ENCODE measurements around the gene MYPN.

MYPN gene

GRCh38 chr10:68109331-68109730 is at the start of gene MYPN:
Gene MYPN, plus strand, starts transcription at chr10:68109488. Its CDS starts 11,951 bp downstream, at chr10:68121439.
- no peak for DNase-seq (ENCODE audit: low spot score)
- TF ChIP-seq CTCF (IDR thresholded peaks at IDR 0.05; ENCODE audit: extremely low read depth, insufficient read depth, missing control alignments), result no peak
- in situ Hi-C loops (cut with MboI; ENCODE audit: low pct_unique_long_range_greater_than_20kb, low sequenced_read_pairs, unreplicated experiment), result no loop called here

GRCh38 chr10:68067029-68067428 is 42.3 kb upstream of the MYPN start:
- in situ Hi-C loops (cut with MboI; ENCODE audit: low pct_unique_long_range_greater_than_20kb, low sequenced_read_pairs, unreplicated experiment), result no loop called here
- no peak for DNase-seq (ENCODE audit: low spot score)
- no peak for TF ChIP-seq CTCF (IDR thresholded peaks at IDR 0.05; ENCODE audit: extremely low read depth, insufficient read depth, missing control alignments)

- TF ChIP-seq CTCF (IDR thresholded peaks at IDR 0.05; ENCODE audit: extremely low read depth, insufficient read depth, missing control alignments), result no peak
- in situ Hi-C loops (cut with MboI; ENCODE audit: low pct_unique_long_range_greater_than_20kb, low sequenced_read_pairs, unreplicated experiment), result no loop called here
- DNase-seq (ENCODE audit: low spot score), result no peak
Measured at GRCh38 chr10:68067508-68067907, 41.8 kb upstream of the MYPN start.

- DNase-seq (ENCODE audit: low spot score), result no peak
- in situ Hi-C loops (cut with MboI; ENCODE audit: low pct_unique_long_range_greater_than_20kb, low sequenced_read_pairs, unreplicated experiment), result no loop called here
- TF ChIP-seq CTCF (IDR thresholded peaks at IDR 0.05; ENCODE audit: extremely low read depth, insufficient read depth, missing control alignments), result no peak
Measured at GRCh38 chr10:68073631-68074030, 35.7 kb upstream of the MYPN start.

GRCh38 chr10:68074031-68074774 is 35.1 kb upstream of the MYPN start:
- TF ChIP-seq CTCF (IDR thresholded peaks at IDR 0.05; ENCODE audit: extremely low read depth, insufficient read depth, missing control alignments), result no peak
- DNase-seq (ENCODE audit: low spot score), result peak; percentile 19
- in situ Hi-C loops (cut with MboI; ENCODE audit: low pct_unique_long_range_greater_than_20kb, low sequenced_read_pairs, unreplicated experiment), result no loop called here

GRCh38 chr10:68074775-68075549 is 34.3 kb upstream of the MYPN start, which contains the start of gene HERC4:
Gene HERC4, minus strand, starts transcription at chr10:68075283. Its CDS starts 2,175 bp downstream, at chr10:68073108.
- no peak for TF ChIP-seq CTCF (IDR thresholded peaks at IDR 0.05; ENCODE audit: extremely low read depth, insufficient read depth, missing control alignments)
- in situ Hi-C loops (cut with MboI; ENCODE audit: low pct_unique_long_range_greater_than_20kb, low sequenced_read_pairs, unreplicated experiment), result no loop called here

More at GRCh38 chr10:68074775-68075549, 34.3 kb upstream of the MYPN start, which contains the start of gene HERC4:
- peak; percentile 94 for DNase-seq (ENCODE audit: low spot score)

Data from GM13977 (cell line).